Measurements from ENCODE around the gene FERMT2.
"Not testable (repeated sequence)": the region's sequence is repeated elsewhere in the genome, so short reads cannot be mapped to it uniquely, and the experiment has no call there.

Gene FERMT2

DNA sequence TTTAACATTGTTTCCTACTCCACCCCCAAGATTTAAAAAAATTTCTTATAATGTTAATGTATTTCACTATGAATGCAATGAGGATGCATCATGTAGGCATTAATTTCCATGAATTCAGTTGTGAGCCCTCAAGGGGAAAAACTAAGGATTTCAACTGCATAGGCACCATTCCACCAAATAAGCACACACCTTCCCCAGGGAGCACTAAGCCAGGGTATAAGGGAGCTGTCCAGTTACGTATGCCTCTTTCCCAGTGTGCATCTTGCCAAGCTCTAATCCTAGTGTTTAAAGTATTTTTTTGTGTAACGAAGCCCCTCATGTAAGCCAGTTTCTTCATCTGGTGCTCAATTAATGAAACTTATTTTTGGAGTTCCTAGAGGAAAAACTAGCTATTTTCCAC, 6.6 kb downstream of the FERMT2 start:
- no peak for DNase-seq

GRCh38 chr14:52939427-52939826, 11.4 kb downstream of the FERMT2 start:
- no peak for DNase-seq

DNA sequence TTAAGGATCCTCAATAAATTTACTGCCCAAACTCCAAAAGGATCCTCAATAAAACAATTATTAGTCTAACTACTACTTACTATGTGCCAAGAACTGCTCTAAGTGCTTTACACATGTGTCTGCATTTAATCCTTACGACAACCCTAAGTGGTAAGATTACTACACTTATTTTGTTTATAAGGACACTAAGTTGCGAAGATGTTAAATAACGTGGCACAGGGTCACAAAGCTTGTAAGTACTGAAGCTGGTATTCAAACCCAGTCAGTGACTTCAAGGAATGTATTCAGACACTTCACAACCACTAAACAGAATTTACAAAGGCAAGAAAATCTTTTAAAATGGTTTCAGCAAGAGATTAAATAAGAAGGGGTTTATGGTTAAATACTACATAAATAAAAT, 13.0 kb downstream of the FERMT2 start:
- DNase-seq, result no peak

- no peak for DNase-seq
These were observed 13.5 kb downstream of the FERMT2 start for GRCh38 chr14:52937306-52937705.

DNA sequence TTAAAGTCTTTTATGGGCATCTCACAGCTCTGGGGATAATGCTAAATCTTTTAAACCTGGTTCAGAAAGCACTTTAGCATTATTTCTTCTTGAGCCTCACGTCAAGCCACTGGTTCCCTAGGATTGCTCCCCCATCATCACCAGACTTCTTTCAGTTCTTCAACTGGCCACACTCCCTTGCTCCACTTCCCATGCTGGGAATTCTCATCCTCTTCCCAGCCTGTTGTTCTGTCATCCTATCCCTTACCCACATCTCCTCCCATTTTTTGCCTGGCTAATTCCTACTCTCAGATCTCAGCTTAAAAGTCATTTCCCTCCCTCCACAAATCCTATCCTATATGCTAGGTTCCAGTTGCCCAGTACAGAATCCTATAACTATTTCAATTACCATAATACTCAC, 14.4 kb downstream of the FERMT2 start:
- DNase-seq, result no peak

DNA sequence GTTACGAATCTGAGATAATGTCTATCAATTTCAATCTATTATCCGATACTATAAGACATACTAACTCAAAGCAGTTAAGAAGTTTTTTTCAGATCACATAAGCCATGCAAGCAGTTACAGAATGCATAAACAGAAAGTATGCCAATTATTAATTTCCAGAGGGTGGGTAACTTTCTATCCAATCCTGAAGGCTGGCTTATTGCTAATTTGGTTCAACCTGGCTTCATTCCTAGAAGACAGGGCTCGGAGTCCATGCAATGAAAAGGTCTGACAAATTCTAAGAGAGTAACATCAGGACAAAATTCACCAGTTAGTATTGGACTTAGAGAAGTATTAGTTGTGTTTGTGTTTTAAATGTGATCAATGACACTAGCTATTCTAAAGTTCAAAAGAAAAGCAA, 15.0 kb downstream of the FERMT2 start:
- no peak for DNase-seq

GRCh38 chr14:52934762-52935161, 16.1 kb downstream of the FERMT2 start:
- no peak for DNase-seq

GRCh38 chr14:52929192-52929807, 21.6 kb downstream of the FERMT2 start:
- no peak for DNase-seq

DNA sequence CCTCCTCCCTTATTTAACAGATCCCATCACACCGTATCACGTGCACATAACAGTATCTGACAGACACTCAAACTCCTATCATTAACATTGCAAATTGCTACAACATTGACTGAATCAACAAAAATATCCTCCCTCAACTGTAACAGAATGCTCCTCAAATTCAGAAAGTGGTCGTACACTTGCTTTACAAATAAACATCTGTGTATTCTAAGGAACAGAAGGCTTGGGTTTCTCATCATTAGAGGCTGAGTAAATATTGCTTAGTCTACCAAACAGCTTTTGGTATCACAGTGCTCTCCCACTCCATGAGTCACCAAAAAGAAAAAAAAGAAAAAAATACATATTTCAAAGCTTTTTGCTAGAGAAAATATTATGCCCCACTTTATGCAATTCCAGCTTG, 23.9 kb downstream of the FERMT2 start:
- no peak for DNase-seq

GRCh38 chr14:52923902-52924575, 26.8 kb downstream of the FERMT2 start:
- no peak for DNase-seq

DNA sequence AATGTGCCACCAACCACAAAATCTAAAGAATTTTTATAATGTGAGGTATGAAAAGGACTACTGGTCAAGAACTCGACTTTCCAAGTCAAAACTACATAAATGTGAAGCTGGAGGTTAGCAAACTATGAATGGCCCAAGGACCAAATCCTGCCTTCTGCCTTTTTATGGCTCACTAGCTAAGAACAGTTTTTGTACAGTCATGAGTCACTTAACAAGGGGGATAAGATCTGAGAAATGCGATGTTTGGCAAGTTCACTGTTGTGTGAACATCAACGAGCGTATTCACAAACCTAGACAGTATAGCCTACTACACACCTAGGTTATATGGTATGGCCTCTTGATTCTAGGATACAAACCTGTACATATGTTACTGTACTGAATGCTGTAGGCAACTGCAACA, 28.2 kb downstream of the FERMT2 start:
- no peak for DNase-seq

DNA sequence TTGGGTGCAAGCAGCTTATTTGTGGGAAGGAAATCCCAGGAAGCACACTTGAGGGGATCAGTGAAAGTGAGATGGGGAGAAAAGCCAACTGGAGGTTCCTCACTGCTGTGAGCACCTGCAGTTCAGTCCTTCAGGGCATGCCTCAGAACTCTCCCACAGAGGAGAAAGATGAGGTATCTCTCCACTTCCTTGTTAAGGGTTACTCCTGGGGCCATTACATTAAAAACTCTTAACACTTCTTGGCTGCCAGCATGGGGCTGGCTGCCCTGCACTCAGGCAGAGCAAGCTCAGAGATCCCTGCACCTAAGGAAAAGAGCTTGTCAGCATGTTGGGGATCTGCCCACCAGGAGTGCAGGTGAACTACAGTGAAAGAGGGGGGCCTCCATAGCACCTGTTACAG, 28.8 kb downstream of the FERMT2 start:
- DNase-seq, result no peak

DNA sequence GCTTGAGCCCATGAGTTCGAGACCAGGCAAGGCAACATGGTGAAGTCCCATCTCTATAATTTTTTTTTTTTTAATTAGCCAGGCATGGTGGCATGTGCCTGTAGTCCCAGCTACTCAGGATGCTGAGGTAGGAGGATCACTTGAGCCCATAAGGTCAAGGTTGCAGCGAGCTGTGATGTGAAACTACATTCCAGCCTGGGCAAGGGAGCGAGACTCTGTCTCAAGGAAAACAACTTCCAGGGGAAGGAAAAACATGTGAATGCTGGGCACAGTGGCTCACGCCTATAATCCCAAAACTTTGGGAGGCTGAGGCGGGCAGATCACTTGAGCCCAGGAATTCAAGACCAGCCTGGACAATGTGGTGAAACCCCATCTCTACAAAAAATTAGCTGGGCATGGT, 30.4 kb downstream of the FERMT2 start:
- DNase-seq, result not testable (repeated sequence)

- no peak for DNase-seq
These were observed 30.9 kb downstream of the FERMT2 start for GRCh38 chr14:52919971-52920370.

- peak; percentile 17 for DNase-seq
These were observed 32.4 kb downstream of the FERMT2 start for GRCh38 chr14:52918486-52918885.

- no peak for DNase-seq
These were observed 33.1 kb downstream of the FERMT2 start for GRCh38 chr14:52917735-52918134.

DNA sequence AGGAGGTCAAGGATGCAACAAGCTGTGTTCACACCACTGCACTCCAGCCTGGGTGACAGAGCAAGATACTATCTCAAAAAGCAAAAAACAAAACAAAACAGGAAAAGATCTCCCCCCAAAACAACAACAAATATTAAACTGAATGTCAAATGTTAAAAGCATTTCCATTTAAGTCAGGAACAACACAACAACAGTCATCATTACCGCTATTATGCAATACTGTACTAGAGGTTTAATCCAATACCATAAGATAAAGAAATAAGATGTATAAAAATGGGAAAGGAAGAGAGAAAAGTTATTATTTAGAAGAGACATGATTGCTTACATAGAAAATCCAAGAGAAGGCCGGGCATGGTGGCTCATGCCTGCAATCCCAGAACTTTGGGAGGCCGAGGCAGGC, 36.6 kb downstream of the FERMT2 start:
- no peak for DNase-seq

- no peak for DNase-seq
These were observed 37.6 kb downstream of the FERMT2 start for GRCh38 chr14:52913271-52913670.

GRCh38 chr14:52911904-52912303, 38.9 kb downstream of the FERMT2 start:
- no peak for DNase-seq

DNA sequence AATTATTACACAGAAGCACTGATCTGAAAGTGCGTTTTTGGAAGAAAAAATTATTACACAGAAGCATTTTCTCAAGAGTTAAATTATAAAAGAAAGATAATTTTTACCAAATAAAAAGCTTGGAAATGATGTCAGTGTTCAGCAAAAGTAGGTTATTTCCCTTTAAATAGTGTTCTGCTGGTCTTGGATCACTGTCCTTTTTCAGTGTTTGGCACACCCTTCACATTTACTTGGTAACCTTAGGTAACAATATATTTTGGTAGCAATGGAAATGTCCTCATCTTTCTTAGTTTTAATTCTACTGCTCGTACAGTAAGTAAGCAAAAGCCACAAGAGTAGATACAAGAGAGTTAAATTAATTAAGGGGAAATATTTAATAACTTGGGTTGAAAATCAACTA, 40.3 kb downstream of the FERMT2 start:
- no peak for DNase-seq

- no peak for DNase-seq
These were observed 42.9 kb downstream of the FERMT2 start for GRCh38 chr14:52907949-52908348.

GRCh38 chr14:52906141-52906601, 44.7 kb downstream of the FERMT2 start:
- no peak for DNase-seq

DNA sequence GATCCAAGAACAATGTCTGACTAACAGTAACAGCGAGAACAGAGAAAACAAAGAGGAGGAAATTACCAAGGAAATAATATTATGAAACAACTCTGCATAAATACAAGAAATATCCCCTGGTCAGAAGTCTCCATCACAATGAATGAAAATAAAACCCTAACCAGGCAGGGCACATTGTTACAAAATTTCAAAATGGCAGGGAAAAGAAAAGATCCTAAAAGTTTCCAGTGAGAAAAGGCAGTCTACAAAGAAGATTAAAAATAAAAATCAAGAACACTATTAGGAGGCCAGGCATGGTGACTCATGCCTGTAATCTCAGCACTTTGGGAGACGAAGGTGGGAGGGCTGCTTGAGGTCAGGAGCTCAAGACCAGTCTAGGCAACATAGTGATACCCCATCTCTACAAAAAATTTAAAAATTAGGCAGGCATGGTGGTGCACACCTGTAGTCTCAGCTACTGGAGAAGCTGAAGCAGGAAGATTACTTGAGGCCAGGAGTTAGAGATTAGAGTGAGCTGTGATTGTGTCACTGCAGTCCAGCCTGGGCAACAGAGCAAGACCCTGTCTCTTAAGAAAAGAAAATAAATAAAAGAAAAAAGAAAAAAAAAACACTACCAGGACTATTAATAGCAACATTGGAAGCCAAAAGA, 47.8 kb downstream of the FERMT2 start:
- DNase-seq, result no peak

DNA sequence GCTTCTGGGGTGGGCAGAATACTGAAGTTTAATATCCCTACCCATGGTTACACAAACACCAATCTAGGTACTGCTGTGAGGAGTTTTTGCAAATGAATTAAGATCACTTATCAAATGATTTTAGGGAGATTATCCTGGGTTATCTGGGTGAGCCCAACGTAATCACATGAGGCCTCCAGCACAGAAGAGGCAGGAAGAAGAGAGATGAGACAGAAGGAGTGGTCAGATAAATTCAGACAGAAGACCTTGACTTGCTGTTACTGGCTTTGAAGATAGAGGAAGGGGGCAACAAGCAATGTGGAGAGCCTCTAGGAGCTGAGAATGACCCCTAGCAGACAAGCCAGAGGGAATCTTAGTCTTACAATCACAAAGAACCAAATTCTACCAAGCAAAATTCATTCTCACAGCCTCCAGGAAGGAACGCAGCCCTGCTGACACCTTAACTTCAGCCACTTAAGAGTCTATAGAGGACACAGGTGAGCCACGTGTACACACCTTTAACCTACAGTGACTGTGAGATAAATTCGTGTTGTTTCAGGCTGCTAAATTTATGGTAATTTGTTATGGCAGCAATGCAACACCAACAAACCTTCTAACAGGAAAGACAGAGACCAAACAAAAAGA, 49.4 kb downstream of the FERMT2 start:
- no peak for DNase-seq

Data from activated gamma-delta T cell treated with Interleukin-2 at 50 U/mL for 16 hours (primary cell).